Activated CD4-positive, CD25-positive, alpha-beta regulatory T cell (primary cell): Measurements from ENCODE around the gene CEP85L.

Source experiments
- DNase-seq, 4 experiments: peaks; one replicate each; lab custom pipeline; 2025; lab: John Stamatoyannopoulos, UW

The CEP85L gene

DNA sequence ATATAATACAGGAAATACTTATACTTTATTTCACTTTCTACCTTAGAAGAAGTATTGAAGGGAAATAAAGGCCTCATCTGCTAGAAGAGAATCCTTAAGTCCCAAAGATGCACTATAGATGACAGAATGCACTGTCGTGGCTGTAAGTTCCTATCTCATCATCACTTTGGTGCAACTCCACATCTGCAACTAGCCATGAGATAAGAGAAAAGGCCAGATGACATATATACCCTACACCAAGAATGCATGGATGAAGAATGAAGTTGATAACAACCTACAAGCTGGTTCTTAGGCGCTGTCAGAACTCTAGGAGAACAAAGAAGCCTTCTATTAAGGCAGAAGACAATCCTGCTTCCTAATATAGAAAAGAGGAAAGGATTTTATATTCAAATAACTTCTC, 114.9 kb downstream of the CEP85L start:
- DNase-seq: no peak

DNA sequence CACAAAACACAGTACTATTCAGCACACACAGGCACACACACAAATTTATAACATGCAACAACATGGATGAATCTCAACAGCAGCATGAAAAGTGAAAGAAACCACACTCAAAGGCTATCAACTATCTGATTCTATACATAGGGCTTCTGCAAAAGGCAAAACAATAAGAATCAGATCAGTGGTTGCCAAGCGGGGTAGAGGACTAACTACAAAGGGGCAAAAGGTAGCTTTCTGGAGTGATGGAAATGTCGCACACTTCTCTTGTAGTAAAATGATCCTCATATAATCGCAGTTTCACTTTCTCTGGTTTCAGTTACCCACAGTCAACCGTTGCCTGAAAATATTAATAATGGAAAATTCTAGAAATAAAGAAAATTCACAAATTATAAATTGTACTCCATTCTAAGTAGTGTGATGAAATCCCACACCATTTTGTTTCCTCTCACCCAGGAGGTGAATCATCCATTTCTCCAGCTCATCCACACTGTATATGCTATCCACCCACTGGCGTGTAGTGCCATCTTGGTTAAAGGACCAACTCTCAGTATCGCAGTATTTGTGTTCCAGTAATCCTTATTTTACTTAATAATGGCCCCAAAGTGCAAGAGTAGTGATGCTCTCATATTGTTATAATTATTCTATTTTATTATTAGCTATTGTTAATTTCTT, 116.1 kb downstream of the CEP85L start:
- no peak for DNase-seq

DNA sequence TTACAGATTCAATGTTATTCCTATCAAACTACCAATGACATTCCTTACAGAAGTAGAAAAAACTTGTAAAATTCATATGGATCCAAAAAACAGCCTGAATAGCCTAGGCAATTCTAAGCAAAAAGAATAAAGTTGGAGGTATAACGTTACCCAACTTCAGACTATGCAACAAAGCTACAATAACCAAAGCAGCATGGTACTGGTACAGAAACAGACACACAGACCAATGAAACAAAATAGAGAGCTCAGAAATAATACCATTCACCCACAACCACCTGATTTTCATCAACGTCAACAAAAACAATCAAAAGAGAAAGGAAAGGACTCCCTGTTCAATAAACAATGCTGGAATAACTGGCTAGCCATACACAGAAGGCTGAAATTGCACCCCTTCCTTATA, 120.4 kb downstream of the CEP85L start:
- no peak for DNase-seq

DNA sequence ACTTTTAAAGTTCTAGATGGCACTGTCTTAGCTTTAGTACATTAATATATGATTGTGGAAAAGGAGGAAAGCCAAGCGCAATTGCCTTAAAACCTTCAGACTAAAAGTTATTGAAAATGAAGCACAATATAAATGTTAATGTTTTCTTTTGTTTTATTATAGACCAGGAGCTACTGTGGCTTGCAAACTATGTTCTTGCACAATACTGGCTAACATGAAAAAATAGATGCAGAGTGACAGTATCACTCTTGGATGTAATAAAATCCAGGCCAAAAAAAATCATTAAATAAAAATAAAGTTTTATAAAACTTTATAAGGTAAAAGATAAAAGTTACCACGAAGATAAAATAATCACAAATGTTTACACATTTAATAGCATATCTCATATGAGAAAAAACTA, 121.6 kb downstream of the CEP85L start:
- DNase-seq: no peak

DNA sequence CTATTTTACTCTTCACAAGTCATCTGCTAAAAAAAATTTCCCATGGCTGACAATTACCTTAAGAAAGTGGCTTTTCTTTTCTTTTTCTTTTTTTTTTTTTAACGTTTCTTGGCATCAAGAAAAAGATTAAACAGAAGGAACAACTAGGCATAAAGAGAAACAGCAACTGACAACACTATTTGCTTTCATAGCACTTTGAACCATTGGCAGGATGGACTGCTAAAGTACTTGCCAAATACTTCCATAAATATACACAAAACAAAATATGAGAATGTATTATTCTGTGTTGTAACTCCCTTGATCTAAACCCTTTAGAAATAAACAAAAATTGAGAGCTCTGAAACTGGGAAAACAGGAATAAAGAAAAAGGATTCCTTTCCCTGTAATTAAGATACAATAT, 123.3 kb downstream of the CEP85L start:
- DNase-seq: no peak

DNA sequence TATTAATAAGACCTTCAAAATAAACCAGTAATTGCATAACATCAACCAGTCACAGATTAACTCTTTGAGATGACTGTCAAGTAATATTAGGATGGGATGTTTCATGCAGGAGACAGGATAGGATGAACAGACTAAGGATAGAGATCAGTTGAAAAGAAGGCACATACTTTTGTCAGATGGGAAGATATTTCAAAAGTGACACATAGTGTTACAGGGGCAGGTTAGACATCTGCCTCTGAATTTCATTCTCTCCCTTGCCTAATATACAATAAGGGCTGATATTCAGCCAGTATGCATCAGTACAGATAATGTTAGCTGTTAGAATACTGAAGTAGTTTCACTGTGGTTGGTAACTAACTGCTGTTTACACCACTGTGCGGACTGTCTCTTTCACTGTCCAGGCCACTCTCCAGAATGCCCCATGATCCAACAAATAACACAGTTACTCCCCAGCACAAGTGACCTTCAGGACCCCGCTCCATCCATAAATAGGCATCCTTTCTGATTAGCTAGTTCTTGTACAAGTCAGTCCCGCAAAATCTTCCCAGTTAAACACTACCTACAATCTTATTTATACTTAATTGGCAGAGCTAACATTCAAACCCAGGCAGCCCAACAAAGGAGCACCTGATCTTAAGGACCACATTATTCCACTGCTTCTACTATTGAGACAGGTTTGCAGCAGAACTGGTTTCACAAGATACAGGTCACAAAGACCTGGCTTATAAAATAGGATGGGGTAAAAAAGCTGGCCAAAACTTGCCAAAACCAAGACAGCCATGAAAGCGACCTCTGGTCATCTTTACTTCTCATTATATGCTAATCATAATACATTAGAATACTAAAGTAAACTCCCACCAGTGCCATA, 125.2 kb downstream of the CEP85L start:
- DNase-seq: no peak

DNA sequence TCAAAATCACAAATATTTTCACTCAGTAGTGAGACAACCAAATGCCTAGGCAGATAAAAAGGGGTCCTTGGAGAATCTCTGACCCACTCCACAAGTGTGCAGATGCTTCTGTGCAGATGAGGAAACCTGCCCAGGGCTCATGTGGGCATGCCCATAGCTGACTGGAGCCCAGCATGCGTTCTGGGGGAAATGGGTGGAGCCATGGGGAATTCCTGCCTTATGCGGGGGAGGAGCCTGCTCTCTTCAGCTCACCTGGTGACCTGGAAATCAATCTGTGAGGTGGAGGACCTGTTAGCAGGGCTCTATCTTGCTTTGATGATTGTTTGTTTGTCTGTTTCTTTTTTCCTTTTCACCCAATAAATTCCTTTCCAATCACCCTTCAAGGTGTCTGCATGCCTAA, 126.7 kb downstream of the CEP85L start:
- DNase-seq: no peak

DNA sequence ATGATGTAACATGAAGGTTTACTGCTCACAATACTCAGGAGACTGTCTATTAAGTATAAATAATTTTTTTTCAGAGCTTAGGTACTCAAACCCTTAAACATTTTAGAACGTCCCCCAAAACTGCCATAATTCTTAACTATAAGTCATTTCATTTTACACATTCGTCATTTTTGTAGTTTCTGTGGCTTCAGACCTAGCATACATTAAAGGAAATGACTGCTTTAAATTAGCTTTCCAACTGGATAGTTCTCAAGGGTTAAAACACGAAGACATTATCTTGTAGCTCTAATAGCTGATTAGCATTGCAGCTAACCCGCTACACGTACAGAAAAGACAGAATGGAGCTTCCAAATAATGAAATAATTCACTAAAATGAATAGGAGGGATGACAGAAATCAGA, 128.2 kb downstream of the CEP85L start:
- DNase-seq: no peak

DNA sequence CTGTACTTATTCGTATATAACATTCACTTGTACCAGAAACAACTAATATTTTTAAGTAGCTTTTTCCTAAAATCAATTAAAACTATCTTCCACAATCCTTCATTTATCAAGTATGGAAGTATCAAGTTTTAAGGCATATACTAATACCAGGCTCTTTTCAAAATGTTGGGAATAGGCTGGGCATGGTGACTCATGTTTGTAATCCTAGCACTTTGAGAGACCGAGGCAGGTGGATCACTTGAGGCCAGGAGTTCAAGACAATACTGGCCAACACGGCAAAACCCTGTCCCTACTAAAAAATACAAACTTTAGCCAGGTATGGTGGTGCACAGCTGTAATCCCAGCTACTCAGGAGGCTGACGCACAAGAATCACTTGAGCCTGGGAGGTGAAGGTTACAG, 129.0 kb downstream of the CEP85L start:
- DNase-seq: no peak

DNA sequence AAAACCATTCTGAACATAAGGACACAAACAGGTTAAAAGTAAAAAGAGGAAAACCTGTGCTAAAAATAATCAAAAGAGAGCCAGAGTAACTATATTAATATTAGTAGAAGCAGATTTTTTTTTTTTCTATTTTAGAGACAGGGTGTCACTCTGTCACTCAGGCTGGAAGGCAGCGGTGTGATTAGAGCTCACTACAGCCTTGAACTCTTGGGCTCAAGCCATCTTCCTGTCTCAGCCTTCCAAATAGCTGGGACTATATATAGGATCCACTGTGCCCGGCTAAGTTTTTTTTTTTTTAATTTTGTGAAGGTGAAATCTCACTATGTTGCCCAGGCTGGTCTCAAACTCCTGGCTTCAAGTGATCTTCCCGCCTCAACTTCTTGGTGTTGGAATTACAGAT, 136.7 kb downstream of the CEP85L start:
- no peak for DNase-seq

DNA sequence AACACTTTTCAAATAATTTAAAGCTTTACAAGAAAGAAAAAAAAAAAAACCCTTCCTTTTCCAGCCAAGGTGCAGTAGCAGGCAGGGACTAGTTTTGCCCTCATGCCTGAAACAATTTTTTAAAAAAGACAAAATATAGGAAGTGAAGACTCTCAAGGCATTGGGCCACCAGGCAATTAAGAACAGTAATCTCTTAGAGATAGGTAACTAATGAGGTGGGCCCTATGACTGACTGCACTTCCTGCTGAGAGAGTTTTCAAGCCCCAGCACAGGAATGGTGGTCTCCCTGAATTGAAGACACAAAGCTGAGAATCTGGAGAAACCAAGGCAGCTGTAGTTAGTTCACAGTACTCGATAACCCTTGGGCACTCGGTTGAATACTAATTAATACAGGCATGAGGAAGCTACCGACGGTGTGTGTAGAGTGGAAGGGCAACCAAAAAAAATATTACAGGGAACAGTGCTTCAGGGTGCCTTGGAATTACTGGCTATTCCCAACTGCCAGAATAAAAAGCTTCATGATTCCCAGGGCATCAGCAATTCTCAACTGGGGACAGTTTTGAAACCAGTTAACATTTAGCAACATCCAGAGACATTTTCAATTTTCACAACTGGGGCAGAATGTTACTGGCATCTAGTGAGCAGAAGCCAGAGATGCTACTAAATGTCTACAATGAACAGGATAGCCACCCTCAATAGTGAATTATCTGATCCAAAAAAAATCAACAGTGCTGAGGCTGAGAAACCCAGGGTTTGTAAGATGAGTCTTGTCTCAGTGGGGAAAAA, 139.3 kb downstream of the CEP85L start:
- DNase-seq: no peak

DNA sequence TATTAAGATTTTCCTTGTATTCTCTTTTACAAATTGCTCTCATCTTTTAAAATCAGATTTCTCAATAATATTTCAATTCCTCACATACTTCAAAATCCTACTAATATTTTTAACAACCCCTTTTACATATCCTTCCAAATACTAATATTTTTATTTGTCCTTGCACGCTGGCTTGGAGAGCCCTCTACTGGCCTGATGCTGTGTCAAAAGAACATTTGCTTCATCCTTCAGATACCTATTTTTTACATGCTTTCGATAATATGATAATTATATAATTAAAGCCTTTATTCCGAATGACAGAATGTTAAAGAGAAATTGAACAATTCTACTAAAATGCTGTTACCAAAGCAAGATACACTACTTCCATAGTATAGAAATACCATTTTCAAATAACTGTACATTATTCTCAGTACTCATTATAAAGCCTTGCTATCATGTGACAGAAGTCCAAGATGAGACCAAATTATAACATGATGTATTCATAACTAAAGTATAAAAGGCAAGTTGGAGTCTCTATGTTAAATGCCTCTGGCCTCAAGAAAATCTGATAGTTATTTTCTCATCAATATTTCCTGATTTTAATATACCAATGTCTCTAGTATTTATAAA, 142.3 kb downstream of the CEP85L start:
- DNase-seq: no peak

DNA sequence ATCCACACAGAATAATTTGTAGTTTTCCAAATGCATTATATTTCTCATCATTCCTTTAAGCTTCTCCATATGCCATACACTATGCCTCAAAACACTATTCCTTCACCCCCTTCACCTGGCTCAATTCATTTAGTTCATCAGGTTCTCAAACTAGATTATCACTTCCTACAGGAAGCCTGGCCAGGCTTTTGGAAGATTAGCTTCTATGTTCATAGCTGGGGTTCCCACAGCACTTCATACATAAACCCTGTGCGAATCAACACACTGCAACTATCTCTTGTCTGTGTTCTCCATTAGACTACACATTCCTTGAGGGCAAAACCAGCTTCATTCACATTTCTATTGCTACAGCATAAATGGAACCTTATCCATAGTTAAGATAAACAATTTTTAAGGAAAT, 143.8 kb downstream of the CEP85L start:
- no peak for DNase-seq

DNA sequence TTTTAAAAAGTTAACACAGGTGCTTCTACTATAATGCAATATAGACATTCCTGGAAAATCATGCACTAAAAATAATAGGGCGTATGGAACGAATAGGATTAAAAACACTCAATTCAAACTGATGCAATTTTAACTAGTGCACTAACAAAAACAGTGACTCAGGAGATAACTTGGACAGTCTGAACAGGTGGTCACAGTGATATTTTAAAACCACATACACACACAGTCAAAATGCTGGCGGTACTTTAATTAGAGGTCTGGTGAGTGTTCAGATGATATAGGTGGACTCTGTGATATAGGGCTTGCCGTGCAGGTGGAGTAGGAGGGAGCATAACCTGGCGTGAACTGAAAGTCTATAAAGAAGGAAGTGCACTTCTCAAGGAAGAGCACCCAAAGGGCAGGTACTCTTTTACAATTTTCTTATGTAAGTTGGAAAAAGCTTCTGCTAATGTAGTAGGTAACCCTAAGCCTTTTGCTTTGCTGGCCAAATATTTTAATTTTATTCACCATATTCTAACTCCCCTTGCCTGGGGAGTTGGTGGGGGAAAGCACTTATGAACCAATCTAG, 145.2 kb downstream of the CEP85L start:
- no peak for DNase-seq

DNA sequence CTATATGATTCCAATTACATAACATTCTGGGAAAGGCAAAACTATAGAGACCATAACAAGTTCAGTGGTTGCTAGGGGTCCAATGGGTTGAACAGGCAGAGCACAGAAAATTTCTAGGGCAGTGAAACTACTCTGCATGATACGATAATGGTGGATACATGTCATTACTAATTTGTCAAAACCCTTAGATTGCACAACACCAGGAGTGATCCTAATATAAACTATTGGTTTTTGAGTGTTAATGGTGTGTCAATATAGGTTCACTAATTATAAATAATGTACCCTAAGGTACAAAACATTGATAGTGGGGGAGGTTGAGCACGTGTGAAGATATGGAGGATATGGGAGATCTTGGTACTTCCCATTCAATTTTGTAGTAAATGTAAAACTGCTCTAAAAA, 145.7 kb downstream of the CEP85L start:
- no peak for DNase-seq

DNA sequence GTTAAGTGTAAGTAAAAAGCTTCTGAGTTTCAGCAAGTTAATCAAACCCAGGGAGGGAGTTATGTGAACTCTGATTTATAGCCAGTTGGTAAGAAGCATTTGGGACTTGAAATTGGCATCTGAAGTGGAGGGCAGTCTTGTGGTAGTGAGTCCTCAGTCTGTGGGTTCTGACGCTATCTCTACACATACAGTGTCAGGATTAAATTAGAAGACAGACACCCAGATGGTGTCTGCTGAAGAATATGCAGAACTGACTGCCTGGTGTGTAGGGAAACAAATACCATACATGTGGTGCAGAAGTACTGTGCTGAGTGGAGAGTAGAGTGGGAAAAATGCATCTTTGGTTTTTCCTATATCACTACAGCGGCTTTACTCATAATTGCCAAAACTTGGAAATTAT, 146.8 kb downstream of the CEP85L start:
- no peak for DNase-seq

DNA sequence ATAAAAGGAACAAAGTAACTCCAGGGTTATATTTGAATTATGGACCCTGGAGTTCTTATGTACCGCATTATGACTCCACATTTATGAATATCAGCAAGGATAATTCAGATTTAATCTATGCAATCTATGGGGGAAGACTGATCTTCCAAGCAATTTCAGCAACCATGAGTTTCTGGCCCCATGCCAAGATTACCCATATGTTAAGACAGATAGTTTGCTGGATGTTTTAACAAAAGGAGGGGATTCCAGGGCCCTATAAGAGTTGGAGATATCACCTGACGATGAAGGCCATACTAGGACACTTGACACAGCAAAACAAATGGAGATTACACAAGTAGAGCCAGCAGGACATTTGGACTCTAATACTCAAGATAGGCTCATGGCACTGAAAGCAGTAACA, 149.2 kb downstream of the CEP85L start:
- DNase-seq: no peak

DNA sequence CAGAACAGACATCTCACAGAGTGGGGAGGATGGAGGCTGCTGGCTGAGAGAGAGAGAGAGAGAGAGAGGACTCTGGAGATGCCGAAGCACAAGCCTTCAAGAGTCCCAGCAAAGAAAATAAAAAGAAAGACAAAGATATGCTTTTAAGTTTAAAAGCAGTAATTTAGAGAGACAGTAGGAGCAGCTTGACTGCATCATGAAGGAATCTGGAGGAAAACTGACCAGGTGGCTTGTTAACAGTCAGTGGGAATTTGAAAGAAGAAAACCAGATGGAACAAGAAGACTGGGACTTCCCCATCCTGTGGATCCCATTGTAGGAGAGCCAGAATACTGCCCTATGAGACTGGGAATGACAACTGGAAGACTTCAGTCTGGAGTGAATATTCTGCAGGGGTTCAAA, 149.6 kb downstream of the CEP85L start:
- no peak for DNase-seq

DNA sequence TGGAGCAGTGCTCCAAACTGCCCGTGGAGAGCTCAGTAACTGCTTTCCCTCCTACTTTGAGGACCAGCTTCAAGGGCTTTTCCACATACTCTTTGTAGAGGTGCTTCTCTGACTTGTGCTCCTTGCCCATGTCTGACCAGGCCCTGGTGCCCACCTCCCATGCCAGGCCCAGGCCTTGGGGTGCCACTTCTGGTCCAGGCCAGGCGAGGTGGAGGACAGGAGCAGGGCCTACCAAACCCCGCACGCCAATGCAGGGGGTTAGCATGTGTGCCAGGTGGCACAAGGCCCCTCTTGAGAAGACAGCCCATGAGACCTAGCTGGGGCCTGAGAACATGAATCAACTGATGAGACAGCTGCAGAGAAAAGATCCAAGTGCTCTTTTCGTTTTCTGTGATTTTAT, 150.3 kb downstream of the CEP85L start:
- DNase-seq: no peak

DNA sequence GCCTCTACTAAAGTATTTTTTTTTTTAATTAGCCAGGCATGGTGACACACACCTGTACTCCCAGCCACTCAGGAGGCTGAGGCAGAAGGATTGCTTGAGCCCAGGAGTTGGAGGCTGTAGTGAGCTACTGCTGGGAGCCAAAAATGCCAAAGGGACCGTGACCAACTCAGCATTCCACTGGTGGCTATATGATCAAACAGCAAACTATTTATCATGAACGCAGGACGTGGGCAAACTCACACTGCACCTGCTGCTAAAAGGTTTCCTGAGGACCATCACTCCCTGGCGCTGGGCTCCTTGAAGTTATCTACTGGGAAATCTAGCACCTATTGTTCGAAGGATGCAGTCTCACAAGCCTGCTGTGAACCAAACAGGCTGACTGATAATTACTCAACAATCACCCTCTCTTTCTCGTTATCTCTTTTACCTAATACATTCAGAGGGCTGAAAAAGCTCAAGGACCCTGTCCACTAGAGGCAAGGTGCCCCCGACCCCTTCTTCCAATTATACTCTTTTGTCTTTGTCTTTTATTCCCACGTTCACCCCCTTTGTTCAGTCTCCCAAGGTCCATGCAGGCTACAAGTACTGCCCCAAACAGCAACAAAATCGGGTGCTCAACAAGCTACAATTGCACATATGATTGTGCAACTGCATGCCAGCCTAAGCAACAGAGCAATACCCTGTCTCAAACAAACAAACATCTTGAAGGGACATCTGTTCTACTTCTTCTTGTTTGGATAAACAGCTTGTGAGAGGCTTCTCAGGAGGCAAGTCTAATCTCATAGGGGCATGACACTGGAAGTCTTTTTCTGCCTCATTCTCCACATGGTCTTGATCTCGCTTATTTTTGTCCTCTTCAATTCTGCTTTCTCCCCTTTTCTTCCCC, 151.0 kb downstream of the CEP85L start:
- no peak for DNase-seq
